Thoracic aorta (tissue), 2 donors: Measurements from ENCODE around the gene SLC4A2. TPM values are rescaled to one million over a fixed set of nuclear protein-coding genes. Genes with fewer than 3 reads are reported as not detected.

ENCODE experiments used
- ATAC-seq: fragments of 150-250 bp; one replicate; pipeline ENCODE4 v1.8.0; 2017; ENCODE audit warnings: low read depth; ENCODE audit not compliant: insufficient number of reproducible peaks, low FRiP score
- DNase-seq: peaks from one replicate; pipeline ENCODE4 v3.0.0-alpha.2; 2020; ENCODE audit warnings: low spot score
- H3K27ac ChIP-seq, 2 donors: fragments of 200-600 bp; sonication (generic); 1 replicate in 1 of 2; 2 replicates in 1 of 2; pipeline ENCODE4 v1.5.1; 2016; ENCODE audit warnings: mild to moderate bottlenecking in 2 of 2, moderate library complexity in 2 of 2
- H3K27me3 ChIP-seq: fragments of 200-600 bp; sonication (generic); replicated peaks from 2 replicates; pipeline ENCODE4 v1.6.0; 2016; ENCODE audit warnings: mild to moderate bottlenecking; ENCODE audit not compliant: insufficient read depth
- H3K36me3 ChIP-seq: fragments of 200-600 bp; sonication (generic); one replicate; pipeline ENCODE4 v1.5.1; 2016
- H3K4me1 ChIP-seq, 2 donors: fragments of 200-600 bp; sonication (generic); 1 replicate in 1 of 2; 2 replicates in 1 of 2; pipeline versions ENCODE4 v1.5.1 to v1.6.0; 2016; ENCODE audit warnings: low read depth in 2 of 2, mild to moderate bottlenecking in 1 of 2; ENCODE audit not compliant: control insufficient read depth in 1 of 2
- H3K4me3 ChIP-seq: fragments of 200-600 bp; sonication (generic); 2 replicates; pipeline ENCODE4 v1.5.1; 2016; ENCODE audit warnings: mild to moderate bottlenecking
- H3K9me3 ChIP-seq: fragments of 200-600 bp; sonication (generic); 2 replicates; pipeline ENCODE4 v1.5.1; 2016
- CTCF ChIP-seq: fragments of 200-600 bp; sonication (generic); IDR thresholded peaks from one replicate; pipeline ENCODE4 v1.5.1; 2019; ENCODE audit warnings: antibody characterized with exemption
- total RNA-seq, 2 donors: library from RNA; depleted of rRNA; stranded (reverse); fragments of >200 nt; gene quantifications; one replicate each; pipeline versions ENCODE4 v1.1.0 to v1.2.3, GENCODE V29; 2016

The SLC4A2 gene
- total RNA-seq, 2 donors from 2014 or later: 89.1 to 119 TPM

GRCh38 chr7:151104411-151105235 lies 45.2 kb downstream of the SLC4A2 start:
- no peak for TF ChIP-seq CTCF
- no peaks in the 10 kb centered on the region for H3K9me3 ChIP-seq
- no peaks in the 10 kb centered on the region for H3K27me3 ChIP-seq
- H3K4me3 ChIP-seq: no peak overlapping the region
- no peaks in the 10 kb centered on the region for H3K36me3 ChIP-seq
- ATAC-seq (no peak), DNase-seq (no peak)
- no peaks in the 10 kb centered on the region for H3K4me1 ChIP-seq
- H3K27ac ChIP-seq: no peak overlapping the region

- peaks cover 0 to 6% of the 10 kb centered on the region in 2 donors for H3K4me1 ChIP-seq
- no peak overlapping the region for H3K4me3 ChIP-seq
- H3K9me3 ChIP-seq: no peaks in the 10 kb centered on the region
- no peak overlapping the region for H3K27ac ChIP-seq
- TF ChIP-seq CTCF: no peak
- H3K36me3 ChIP-seq: no peaks in the 10 kb centered on the region
- DNase-seq (no peak), ATAC-seq (no peak)
- no peaks in the 10 kb centered on the region for H3K27me3 ChIP-seq
Observed at GRCh38 chr7:151107882-151108281, 48.5 kb downstream of the SLC4A2 start.

- ATAC-seq (no peak), DNase-seq (no peak)
- TF ChIP-seq CTCF: no peak
- Histone ChIP-seq H3K9me3 (no peaks in the 10 kb centered on the region), H3K36me3 (no peaks in the 10 kb centered on the region), H3K4me1 (peaks cover 0 to 6% of the 10 kb centered on the region in 2 donors), H3K27ac (no peak overlapping the region), H3K27me3 (no peaks in the 10 kb centered on the region), H3K4me3 (no peak overlapping the region)
Observed at GRCh38 chr7:151109094-151110048, 50.0 kb downstream of the SLC4A2 start.

- Histone ChIP-seq H3K36me3 (no peaks in the 10 kb centered on the region), H3K27ac (no peak overlapping the region), H3K9me3 (no peaks in the 10 kb centered on the region)
Observed at GRCh38 chr7:151110236-151110940, 51.0 kb downstream of the SLC4A2 start.

More at GRCh38 chr7:151110236-151110940, 51.0 kb downstream of the SLC4A2 start:
- DNase-seq (no peak), ATAC-seq (peak; percentile 15)
- TF ChIP-seq CTCF: no peak
- Histone ChIP-seq H3K4me3 (no peak overlapping the region), H3K4me1 (peaks cover 0 to 6% of the 10 kb centered on the region in 2 donors), H3K27me3 (no peaks in the 10 kb centered on the region)
